ENCODE measurements around the gene RBBP8.

Gene RBBP8

GRCh38 chr18:22943847-22944246, 10.7 kb downstream of the RBBP8 start:
- ATAC-seq (ENCODE audit: insufficient read depth, low read depth), result no peak
- no peak overlapping the region for H3K4me3 ChIP-seq (ENCODE audit: low read depth in 1 of 2, low read length in 2 of 2)
- H3K4me2 ChIP-seq (ENCODE audit: insufficient read depth, low read length), result no peak overlapping the region
- H3K79me2 ChIP-seq (ENCODE audit: insufficient read depth, low read length), result peaks cover 36% of the 10 kb centered on the region
- DNase-seq, result no peak
- peaks cover 58% of the 10 kb centered on the region for H3K36me3 ChIP-seq (ENCODE audit: insufficient read depth, low read length)
- no peak overlapping the region for H3K9ac ChIP-seq (ENCODE audit: low read depth, low read length)
- no peaks in the 10 kb centered on the region for H3K27me3 ChIP-seq (ENCODE audit: insufficient read depth, low read length, poor library complexity)
- no peaks in the 10 kb centered on the region for H3K4me1 ChIP-seq (ENCODE audit: insufficient read depth, low read length)
- H4K20me1 ChIP-seq (ENCODE audit: insufficient read depth, low read length), result no peaks in the 10 kb centered on the region; the same call in 1 of the 2 replicates
- no peaks in the 10 kb centered on the region for H3K9me3 ChIP-seq (ENCODE audit: insufficient read depth, low read length, severe bottlenecking)
- no peak overlapping the region for H3K27ac ChIP-seq (ENCODE audit: low read length)
- no peak overlapping the region for H2AFZ ChIP-seq (ENCODE audit: low read depth, low read length)
- TF ChIP-seq CTCF (IDR thresholded peaks at IDR 0.05; ENCODE audit: borderline replicate concordance, extremely low read depth, low read length, poor library complexity, severe bottlenecking), result no peak
- no peak for TF ChIP-seq EZH2 (IDR thresholded peaks at IDR 0.05; ENCODE audit: borderline replicate concordance, low read depth, low read length, severe bottlenecking)

- no peak overlapping the region for H3K4me2 ChIP-seq (ENCODE audit: insufficient read depth, low read length)
- no peaks in the 10 kb centered on the region for H3K9me3 ChIP-seq (ENCODE audit: insufficient read depth, low read length, severe bottlenecking)
- no peak overlapping the region for H3K9ac ChIP-seq (ENCODE audit: low read depth, low read length)
- no peaks in the 10 kb centered on the region for H3K4me1 ChIP-seq (ENCODE audit: insufficient read depth, low read length)
- H3K27ac ChIP-seq (ENCODE audit: low read length), result no peak overlapping the region
- H2AFZ ChIP-seq (ENCODE audit: low read depth, low read length), result no peak overlapping the region
- no peaks in the 10 kb centered on the region for H3K27me3 ChIP-seq (ENCODE audit: insufficient read depth, low read length, poor library complexity)
- H3K36me3 ChIP-seq (ENCODE audit: insufficient read depth, low read length), result peaks cover 64% of the 10 kb centered on the region
- peaks cover 29% of the 10 kb centered on the region for H3K79me2 ChIP-seq (ENCODE audit: insufficient read depth, low read length)
- H3K4me3 ChIP-seq (ENCODE audit: low read depth in 1 of 2, low read length in 2 of 2), result no peak overlapping the region
- no peak for DNase-seq
- no peaks in the 10 kb centered on the region for H4K20me1 ChIP-seq (ENCODE audit: insufficient read depth, low read length)
- TF ChIP-seq EZH2 (IDR thresholded peaks at IDR 0.05; ENCODE audit: borderline replicate concordance, low read depth, low read length, severe bottlenecking) (no peak), CTCF (IDR thresholded peaks at IDR 0.05; ENCODE audit: borderline replicate concordance, extremely low read depth, low read length, poor library complexity, severe bottlenecking) (no peak)
- ATAC-seq (ENCODE audit: insufficient read depth, low read depth), result no peak
Observed at GRCh38 chr18:22946217-22946616, 13.1 kb downstream of the RBBP8 start.

GRCh38 chr18:22946846-22947245, 13.7 kb downstream of the RBBP8 start:
- Histone ChIP-seq H3K27me3 (ENCODE audit: insufficient read depth, low read length, poor library complexity) (no peaks in the 10 kb centered on the region), H3K79me2 (ENCODE audit: insufficient read depth, low read length) (peaks cover 24% of the 10 kb centered on the region), H3K4me3 (ENCODE audit: low read depth in 1 of 2, low read length in 2 of 2) (no peak overlapping the region), H3K36me3 (ENCODE audit: insufficient read depth, low read length) (peaks cover 67% of the 10 kb centered on the region), H2AFZ (ENCODE audit: low read depth, low read length) (no peak overlapping the region), H3K27ac (ENCODE audit: low read length) (no peak overlapping the region), H3K9me3 (ENCODE audit: insufficient read depth, low read length, severe bottlenecking) (no peaks in the 10 kb centered on the region), H3K4me2 (ENCODE audit: insufficient read depth, low read length) (no peak overlapping the region), H3K4me1 (ENCODE audit: insufficient read depth, low read length) (no peaks in the 10 kb centered on the region), H4K20me1 (ENCODE audit: insufficient read depth, low read length) (no peaks in the 10 kb centered on the region), H3K9ac (ENCODE audit: low read depth, low read length) (no peak overlapping the region)
- TF ChIP-seq CTCF (IDR thresholded peaks at IDR 0.05; ENCODE audit: borderline replicate concordance, extremely low read depth, low read length, poor library complexity, severe bottlenecking) (no peak), EZH2 (IDR thresholded peaks at IDR 0.05; ENCODE audit: borderline replicate concordance, low read depth, low read length, severe bottlenecking) (no peak)
- DNase-seq (no peak), ATAC-seq (ENCODE audit: insufficient read depth, low read depth) (no peak)

GRCh38 chr18:22951823-22952222, 18.7 kb downstream of the RBBP8 start:
- no peak overlapping the region for H3K4me2 ChIP-seq (ENCODE audit: insufficient read depth, low read length)
- no peaks in the 10 kb centered on the region for H3K27me3 ChIP-seq (ENCODE audit: insufficient read depth, low read length, poor library complexity)
- DNase-seq, result no peak

More at GRCh38 chr18:22951823-22952222, 18.7 kb downstream of the RBBP8 start:
- Histone ChIP-seq H3K4me1 (ENCODE audit: insufficient read depth, low read length) (no peaks in the 10 kb centered on the region), H2AFZ (ENCODE audit: low read depth, low read length) (no peak overlapping the region), H4K20me1 (ENCODE audit: insufficient read depth, low read length) (no peaks in the 10 kb centered on the region), H3K9ac (ENCODE audit: low read depth, low read length) (no peak overlapping the region), H3K9me3 (ENCODE audit: insufficient read depth, low read length, severe bottlenecking) (no peaks in the 10 kb centered on the region), H3K4me3 (ENCODE audit: low read depth in 1 of 2, low read length in 2 of 2) (no peak overlapping the region), H3K27ac (ENCODE audit: low read length) (no peak overlapping the region), H3K79me2 (ENCODE audit: insufficient read depth, low read length) (peaks cover 5% of the 10 kb centered on the region; the same call in 1 of the 2 replicates), H3K36me3 (ENCODE audit: insufficient read depth, low read length) (peaks cover 83% of the 10 kb centered on the region)
- no peak for ATAC-seq (ENCODE audit: insufficient read depth, low read depth)
- no peak for TF ChIP-seq EZH2 (IDR thresholded peaks at IDR 0.05; ENCODE audit: borderline replicate concordance, low read depth, low read length, severe bottlenecking)
- TF ChIP-seq CTCF (IDR thresholded peaks at IDR 0.05; ENCODE audit: borderline replicate concordance, extremely low read depth, low read length, poor library complexity, severe bottlenecking), result no peak

All from DND-41 (cell line).